ENCODE results near the gene GRPEL1. TPM values are rescaled to one million over a fixed set of nuclear protein-coding genes. Genes with fewer than 3 reads are reported as not detected.

GRPEL1 gene
- total and polyA plus RNA-seq, 2 of the 13 experiments (the other 11 are each of a cell fraction or from before 2014, with no cell fraction given): 32.3 to 141 TPM

DNA sequence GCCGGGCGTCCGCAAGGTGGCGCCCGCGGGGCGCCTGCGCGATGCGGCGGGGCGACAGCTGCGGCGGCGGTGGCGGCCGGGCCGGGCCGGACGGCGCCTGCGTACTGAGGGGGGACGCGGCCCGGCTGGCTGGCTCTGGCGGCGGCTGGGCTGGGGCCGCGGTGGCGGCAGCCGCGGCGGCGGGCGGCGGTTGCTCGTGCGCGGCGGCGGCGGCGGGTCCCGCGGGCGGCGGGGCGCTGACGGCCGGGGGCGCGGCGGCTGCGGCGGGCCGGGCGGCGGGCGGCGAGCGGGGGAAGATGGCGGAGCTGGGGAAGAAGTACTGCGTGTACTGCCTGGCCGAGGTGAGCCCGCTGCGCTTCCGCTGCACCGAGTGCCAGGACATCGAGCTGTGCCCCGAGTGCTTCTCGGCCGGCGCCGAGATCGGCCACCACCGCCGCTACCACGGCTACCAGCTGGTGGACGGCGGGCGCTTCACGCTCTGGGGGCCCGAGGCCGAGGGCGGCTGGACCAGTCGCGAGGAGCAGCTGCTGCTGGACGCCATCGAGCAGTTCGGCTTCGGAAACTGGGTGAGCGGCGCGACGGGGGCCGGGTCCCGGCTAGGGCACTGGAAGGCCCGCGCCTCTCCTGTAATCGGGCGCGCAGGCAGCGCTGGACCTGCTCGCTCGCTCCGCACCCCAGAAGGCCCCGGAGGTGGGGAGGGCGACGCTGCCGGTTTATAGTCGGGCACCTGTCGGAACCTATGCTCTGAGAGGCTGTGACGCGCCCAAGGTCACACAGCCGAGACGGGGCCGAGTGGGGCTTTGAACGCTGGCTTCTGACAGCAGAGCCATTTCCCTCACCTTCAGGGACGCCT, 24.4 kb downstream of the GRPEL1 start, which contains the start of gene TADA2B (continued):
- 0 out of 2 replicates have a peak, but pooled peaks have one; percentile 25 for TF ChIP-seq ZNF616 (CRISPR knock-in tag; IDR thresholded peaks at IDR 0.05; ENCODE audit: low read depth)
- TF ChIP-seq ATAD3A (CRISPR knock-in tag; IDR thresholded peaks at IDR 0.05): no peak
- TF ChIP-seq GTF2F1 (IDR thresholded peaks at IDR 0.05; ENCODE audit: low read length): no peak
- TF ChIP-seq, protein P1, sequence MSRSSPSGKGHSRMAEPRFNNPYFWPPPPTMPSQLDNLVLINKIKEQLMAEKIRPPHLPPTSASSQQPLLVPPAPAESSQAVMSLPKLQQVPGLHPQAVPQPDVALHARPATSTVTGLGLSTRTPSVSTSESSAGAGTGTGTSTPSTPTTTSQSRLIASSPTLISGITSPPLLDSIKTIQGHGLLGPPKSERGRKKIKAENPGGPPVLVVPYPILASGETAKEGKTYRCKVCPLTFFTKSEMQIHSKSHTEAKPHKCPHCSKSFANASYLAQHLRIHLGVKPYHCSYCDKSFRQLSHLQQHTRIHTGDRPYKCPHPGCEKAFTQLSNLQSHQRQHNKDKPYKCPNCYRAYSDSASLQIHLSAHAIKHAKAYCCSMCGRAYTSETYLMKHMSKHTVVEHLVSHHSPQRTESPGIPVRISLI (CRISPR knock-in tag; IDR thresholded peaks at IDR 0.05; ENCODE audit: borderline replicate concordance): no peak
- TF ChIP-seq ZNF251 (CRISPR knock-in tag; IDR thresholded peaks at IDR 0.05): 0 out of 2 replicates have a peak, but pooled peaks have one; percentile 17
- TF ChIP-seq TOPORS (CRISPR knock-in tag; IDR thresholded peaks at IDR 0.05): no peak
- TF ChIP-seq ZNF547 (CRISPR knock-in tag; IDR thresholded peaks at IDR 0.05): peak; percentile 34; the same call in 1 of the 2 replicates
- TF ChIP-seq ZNF432 (CRISPR knock-in tag; IDR thresholded peaks at IDR 0.05; ENCODE audit: borderline replicate concordance): no peak
- TF ChIP-seq ZNF468 (CRISPR knock-in tag; IDR thresholded peaks at IDR 0.05): no peak
- TF ChIP-seq, protein P2, sequence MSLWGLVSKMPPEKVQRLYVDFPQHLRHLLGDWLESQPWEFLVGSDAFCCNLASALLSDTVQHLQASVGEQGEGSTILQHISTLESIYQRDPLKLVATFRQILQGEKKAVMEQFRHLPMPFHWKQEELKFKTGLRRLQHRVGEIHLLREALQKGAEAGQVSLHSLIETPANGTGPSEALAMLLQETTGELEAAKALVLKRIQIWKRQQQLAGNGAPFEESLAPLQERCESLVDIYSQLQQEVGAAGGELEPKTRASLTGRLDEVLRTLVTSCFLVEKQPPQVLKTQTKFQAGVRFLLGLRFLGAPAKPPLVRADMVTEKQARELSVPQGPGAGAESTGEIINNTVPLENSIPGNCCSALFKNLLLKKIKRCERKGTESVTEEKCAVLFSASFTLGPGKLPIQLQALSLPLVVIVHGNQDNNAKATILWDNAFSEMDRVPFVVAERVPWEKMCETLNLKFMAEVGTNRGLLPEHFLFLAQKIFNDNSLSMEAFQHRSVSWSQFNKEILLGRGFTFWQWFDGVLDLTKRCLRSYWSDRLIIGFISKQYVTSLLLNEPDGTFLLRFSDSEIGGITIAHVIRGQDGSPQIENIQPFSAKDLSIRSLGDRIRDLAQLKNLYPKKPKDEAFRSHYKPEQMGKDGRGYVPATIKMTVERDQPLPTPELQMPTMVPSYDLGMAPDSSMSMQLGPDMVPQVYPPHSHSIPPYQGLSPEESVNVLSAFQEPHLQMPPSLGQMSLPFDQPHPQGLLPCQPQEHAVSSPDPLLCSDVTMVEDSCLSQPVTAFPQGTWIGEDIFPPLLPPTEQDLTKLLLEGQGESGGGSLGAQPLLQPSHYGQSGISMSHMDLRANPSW (CRISPR knock-in tag; IDR thresholded peaks at IDR 0.05; ENCODE audit: borderline replicate concordance): no peak
- TF ChIP-seq, protein P3, sequence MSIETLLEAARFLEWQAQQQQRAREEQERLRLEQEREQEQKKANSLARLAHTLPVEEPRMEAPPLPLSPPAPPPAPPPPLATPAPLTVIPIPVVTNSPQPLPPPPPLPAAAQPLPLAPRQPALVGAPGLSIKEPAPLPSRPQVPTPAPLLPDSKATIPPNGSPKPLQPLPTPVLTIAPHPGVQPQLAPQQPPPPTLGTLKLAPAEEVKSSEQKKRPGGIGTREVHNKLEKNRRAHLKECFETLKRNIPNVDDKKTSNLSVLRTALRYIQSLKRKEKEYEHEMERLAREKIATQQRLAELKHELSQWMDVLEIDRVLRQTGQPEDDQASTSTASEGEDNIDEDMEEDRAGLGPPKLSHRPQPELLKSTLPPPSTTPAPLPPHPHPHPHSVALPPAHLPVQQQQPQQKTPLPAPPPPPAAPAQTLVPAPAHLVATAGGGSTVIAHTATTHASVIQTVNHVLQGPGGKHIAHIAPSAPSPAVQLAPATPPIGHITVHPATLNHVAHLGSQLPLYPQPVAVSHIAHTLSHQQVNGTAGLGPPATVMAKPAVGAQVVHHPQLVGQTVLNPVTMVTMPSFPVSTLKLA (IDR thresholded peaks at IDR 0.05): no peak
- TF ChIP-seq ATM (IDR thresholded peaks at IDR 0.05; ENCODE audit: borderline replicate concordance): no peak
- TF ChIP-seq, protein P4, sequence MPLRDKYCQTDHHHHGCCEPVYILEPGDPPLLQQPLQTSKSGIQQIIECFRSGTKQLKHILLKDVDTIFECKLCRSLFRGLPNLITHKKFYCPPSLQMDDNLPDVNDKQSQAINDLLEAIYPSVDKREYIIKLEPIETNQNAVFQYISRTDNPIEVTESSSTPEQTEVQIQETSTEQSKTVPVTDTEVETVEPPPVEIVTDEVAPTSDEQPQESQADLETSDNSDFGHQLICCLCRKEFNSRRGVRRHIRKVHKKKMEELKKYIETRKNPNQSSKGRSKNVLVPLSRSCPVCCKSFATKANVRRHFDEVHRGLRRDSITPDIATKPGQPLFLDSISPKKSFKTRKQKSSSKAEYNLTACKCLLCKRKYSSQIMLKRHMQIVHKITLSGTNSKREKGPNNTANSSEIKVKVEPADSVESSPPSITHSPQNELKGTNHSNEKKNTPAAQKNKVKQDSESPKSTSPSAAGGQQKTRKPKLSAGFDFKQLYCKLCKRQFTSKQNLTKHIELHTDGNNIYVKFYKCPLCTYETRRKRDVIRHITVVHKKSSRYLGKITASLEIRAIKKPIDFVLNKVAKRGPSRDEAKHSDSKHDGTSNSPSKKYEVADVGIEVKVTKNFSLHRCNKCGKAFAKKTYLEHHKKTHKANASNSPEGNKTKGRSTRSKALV (CRISPR knock-in tag; IDR thresholded peaks at IDR 0.05): no peak
- no peak for TF ChIP-seq FOXM1 (CRISPR knock-in tag; IDR thresholded peaks at IDR 0.05)
- no peak for TF ChIP-seq ZBTB21 (CRISPR knock-in tag; IDR thresholded peaks at IDR 0.05)
- TF ChIP-seq, protein P5, sequence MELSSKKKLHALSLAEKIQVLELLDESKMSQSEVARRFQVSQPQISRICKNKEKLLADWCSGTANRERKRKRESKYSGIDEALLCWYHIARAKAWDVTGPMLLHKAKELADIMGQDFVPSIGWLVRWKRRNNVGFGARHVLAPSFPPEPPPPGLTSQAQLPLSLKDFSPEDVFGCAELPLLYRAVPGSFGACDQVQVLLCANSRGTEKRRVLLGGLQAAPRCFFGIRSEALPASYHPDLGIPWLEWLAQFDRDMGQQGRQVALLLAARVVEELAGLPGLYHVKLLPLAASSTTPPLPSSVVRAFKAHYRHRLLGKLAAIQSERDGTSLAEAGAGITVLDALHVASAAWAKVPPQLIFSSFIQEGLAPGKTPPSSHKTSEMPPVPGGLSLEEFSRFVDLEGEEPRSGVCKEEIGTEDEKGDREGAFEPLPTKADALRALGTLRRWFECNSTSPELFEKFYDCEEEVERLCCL (CRISPR knock-in tag; IDR thresholded peaks at IDR 0.05; ENCODE audit: borderline replicate concordance): no peak
- no peak for TF ChIP-seq ZKSCAN1 (IDR thresholded peaks at IDR 0.05; ENCODE audit: low read length)
- no peak for TF ChIP-seq NCOA1 (CRISPR knock-in tag; IDR thresholded peaks at IDR 0.05)
- TF ChIP-seq ESRRA (CRISPR knock-in tag; IDR thresholded peaks at IDR 0.05; ENCODE audit: low read depth): no peak
- no peak for TF ChIP-seq SSRP1 (CRISPR knock-in tag; IDR thresholded peaks at IDR 0.05)

Data from HepG2 (cell line).